ENCODE data around the gene CDYL.

DNA sequence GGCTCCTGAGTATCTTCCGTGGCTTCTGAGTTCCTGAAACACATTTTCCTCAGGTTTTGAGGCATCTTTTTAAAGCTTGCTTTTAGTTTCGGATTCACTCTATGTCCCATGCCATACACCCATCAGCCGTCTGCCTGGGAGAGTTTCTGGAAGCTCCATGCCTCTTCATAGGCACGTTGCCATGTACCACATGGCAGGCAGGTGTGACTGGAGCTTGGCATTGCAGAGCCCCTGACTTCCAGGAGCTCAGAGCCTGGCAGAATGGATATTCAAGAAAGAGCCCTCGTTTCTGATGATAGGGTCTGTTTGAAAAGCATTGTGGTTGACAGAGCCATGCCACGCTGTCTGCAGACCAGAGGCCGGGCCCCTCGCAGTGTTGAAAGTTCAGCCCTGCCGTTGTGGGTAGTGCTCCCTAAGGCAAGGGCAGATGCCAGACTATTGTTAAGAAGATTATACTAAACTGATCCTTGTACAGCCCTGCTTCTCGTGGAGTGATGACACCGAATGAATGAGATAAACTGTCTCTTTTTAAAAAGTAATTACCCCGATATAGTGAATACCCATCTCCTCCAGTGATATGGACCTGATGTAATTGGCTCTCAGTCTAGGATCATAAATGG lies 127.7 kb downstream of the CDYL start:
- TF ChIP-seq CTCF (IDR thresholded peaks at IDR 0.05 in 4 of 5, conservative IDR thresholded peaks at IDR 0.05 in 1 of 5) (no peak), POLR2A (IDR thresholded peaks at IDR 0.05) (no peak)

All from gastrocnemius medialis (tissue), 4 donors.